GM19023 (cell line): ENCODE data around the gene DGCR8.

ENCODE experiments used
- ATAC-seq: cut with Tn5 transposase; IDR thresholded peaks from one replicate; pipeline ENCODE4 v1.9.1; 2021; ENCODE audit warnings: mild to moderate bottlenecking, moderate library complexity; ENCODE audit not compliant: unreplicated experiment

Gene DGCR8

DNA sequence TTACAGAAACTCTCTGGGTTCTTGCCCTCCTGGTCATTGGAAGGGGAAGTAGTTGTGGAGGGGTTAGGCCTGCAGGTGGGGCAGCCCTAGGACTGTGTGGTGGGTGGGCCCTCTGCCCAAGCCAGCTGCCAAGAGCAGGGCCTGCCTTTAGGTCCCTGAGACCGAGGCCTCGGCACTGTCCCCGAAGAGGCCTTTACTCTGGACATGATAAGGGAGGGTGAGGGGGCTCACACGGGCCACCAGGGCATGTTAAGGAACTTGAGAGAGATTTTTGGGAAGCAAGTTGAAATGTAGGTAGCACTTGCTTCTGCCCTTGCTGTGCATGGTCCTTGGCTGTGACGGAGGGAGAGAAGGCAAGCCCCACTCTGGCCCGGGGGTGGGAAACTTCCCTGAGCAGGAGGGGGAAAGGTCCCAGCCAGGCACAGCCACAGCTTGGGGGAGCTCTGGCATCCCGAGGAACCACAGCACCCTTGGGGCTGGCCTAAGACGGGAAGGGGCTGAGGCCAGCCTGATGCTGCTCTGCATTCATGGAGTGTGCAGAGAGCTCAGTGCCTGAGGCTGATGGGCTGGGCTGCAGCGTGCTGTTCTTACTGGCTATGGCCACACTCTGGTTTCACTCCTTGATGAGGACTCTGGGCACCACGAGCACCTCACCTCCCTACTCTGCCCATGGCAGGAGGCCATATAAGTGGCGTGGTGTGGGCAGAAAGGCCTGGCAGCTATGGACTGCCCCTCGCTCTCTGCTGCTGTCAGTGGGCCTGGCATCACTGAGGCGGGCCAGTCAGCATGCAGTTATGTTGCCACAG lies 28.1 kb downstream of the DGCR8 start:
- no peak for ATAC-seq

DNA sequence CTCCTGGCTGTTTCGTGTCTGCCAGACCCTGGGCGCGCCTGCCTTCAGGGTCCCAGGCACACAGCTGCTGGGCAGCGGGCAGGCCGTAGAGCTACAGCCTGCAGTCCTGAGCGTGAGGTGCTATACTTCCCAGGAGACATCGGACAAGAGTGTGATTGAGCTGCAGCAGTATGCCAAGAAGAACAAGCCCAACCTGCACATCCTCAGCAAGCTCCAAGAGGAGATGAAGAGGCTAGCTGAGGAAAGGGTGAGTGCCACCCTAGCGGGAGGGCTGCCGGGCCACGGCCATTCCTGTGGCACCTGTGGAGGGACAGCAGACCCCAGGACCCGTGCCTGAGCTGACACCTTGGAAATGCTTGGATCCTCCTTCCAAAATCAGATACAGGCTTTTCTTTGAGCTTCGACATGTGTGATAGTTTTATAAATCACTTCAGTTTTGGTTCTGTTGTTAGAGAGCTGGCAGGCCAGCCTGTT lies 28.8 kb downstream of the DGCR8 start:
- ATAC-seq, result no peak

DNA sequence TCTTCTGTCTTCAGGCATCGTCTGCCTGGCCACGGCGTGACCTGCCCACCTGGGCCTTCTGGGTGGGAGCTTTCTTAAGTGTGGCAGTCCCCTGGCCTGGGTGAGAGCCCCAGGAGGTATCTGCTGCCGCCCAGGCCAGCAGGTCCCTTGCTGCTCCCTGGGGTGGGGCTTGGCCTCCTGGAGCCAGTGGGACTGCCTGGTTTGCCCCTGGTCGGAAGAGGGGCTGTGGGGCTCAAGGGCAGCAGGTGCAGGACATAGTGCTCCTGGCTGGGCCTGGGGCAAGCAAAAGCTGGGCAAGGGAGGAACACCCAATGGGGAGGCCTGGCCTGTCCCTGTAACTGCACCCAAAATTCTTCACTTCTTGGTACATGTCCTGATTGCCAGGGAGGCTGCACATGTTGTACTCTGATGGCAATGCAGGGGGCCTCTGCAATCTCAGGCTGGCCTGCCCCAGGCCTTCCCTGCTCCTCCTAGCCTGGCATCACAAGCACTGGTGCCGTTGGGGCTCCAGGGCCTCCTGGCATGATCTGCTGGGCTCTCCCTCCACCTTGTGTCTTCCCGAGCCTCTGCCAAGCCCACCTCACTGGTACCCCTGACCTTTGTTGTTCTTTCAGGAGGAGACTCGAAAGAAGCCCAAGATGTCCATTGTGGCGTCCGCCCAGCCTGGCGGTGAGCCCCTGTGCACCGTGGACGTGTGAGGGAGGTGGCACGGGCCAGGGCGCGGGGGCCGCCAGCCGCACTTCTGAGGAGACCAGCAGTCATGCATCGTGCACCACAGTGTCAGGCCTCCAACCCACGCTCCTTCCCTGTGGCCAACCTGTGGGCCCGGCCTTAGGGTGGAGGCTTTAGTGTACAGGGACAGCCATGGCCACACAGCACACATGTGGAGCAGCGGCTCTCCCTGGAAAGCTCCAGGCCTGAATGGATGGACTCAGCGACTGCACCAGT lies 29.6 kb downstream of the DGCR8 start:
- ATAC-seq, result no peak

DNA sequence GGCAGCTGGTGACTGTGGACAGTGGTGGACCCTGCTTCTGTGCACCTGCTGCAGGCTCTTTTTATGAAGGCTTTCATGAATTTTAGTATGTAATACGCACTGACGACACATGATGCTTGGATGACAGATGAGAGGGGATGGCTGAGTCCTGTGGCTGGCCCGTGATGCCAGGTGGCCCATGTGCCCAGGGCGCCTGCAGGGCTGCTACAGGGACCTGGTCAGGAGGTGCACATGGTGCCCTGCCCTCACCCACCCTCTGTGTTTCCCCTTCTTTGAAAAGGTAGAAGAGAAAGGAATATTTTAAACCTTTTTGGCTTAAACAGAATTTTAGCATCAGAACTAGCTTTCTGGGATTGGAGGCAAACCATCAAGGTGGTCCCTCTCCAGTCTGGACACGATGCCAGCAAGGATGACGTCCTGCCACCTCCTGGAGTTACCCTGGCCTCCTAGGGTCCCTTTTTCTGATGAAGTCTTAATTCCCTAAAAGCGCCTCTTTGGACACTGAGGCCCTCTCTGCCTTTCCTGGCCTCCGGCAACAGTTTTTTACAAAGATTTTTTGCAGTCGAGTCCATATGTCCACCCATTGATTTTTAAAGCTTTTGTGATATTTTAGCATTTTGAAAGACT lies 30.4 kb downstream of the DGCR8 start:
- no peak for ATAC-seq

DNA sequence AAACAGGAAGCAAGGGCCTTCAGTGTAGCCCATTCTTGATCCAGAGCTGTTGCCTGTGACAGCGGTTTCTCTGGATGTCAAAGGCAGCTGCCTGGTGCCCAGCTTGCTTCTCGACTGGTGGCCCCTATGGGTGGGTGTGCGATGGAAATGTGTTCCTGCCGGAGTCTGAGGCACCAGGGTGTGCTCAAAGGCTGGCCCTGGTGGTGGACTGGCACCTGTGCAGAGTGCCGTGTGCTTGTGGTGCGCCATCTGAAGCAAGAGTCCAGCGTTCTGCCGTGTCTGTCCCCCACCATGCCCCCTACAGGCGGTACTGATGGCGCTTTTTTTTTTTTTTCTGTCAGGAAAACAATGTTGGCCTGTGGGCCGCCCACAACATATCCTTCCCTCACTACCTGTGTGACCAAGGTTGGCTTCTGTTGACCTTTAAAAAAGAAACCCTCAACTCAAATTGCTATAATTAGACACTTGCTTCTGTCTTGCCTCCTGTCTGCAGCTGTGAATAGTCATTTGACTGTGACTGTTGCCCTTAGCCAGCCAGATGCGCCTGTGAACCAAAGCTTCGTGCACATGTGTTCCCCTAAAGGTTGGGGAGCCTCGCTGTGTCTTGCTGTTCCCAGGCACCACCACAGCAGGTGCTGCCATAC lies 31.1 kb downstream of the DGCR8 start:
- ATAC-seq, result no peak

DNA sequence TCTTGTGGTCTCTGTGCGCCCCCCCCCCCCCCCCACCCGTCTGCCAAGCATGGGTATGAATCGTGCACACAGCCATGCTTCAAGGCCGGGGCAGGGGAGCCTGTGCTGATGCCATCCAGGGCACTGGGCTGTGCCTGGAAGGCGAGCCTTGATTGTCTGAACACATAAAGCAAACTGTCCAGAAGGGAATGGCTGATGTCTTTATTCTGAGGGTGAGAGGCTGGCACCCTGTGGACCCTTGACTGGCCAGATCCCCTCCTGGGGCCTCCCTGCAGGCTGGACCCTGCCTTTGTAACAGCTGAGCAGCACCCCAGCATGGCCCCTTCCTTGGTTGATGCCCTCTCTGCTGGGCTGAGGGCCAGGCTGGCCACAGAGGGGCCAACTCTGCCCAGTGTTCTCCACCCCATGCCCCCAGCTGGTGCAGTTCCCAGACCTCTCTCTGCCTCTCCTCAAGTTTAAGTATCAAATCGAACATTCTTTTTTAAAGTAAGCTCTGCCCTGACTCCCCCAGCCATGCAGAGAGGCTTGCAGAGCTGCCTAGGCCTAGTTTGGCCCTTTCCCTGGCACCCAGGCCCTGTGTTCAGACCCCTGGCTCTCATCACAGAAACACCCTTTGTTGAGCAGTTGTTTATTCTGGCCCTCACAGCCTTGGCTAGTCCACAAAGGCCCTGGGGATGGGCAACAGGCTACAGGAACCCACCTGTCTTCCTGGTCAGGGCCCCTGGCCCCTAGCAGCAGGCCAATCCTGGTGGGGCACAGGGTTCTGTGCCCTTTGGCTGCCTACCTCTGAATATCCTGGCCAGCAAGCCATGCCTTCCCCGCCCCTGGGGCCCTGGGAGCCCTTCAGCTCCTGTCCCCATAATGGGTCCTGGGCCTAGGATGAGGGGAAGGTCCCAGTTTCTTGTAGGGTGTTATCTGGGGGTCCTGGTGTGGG lies 31.9 kb downstream of the DGCR8 start:
- ATAC-seq, result no peak

DNA sequence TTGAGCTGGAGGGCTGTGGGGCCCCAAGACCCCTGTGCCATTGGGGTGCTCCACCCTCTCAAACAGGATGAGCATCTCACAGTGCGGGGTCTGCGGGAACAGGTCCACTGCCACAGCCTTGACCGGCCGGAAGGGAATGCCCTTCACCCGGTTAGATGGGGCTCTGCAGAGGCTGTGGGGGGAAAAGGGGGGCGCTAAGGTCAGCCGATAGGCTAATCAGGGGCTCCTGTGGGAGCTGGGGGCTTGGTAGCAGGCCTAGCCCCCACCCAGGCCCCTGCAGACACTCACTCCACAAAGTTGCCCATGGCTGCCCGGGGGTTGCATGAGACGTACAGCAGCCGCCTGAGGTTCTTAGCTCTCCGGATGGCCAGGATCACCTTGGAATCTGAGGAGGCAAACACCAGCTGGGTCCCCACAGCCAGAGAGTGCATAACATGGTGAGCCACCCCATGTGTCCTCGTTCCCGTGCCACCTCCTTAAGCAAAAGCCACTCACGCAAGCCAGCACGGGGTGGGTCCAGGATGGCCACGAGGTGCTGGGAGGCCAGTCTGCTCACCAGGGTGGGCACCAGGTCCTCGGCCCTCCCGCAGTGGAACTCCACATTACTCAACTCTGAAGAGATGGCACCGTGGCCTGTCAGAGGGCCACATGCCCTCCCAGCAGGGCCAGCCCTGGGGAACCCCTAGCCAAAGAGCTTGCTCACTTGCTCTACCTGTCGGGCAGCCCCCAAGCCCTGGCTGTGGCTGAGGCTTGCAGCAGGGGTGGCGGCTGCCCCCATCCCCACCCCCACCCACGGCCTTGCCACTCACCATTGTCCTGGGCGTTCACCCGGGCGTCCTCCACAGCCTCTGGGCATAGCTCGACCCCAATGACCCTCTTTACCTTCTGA lies 32.8 kb downstream of the DGCR8 start:
- no peak for ATAC-seq

DNA sequence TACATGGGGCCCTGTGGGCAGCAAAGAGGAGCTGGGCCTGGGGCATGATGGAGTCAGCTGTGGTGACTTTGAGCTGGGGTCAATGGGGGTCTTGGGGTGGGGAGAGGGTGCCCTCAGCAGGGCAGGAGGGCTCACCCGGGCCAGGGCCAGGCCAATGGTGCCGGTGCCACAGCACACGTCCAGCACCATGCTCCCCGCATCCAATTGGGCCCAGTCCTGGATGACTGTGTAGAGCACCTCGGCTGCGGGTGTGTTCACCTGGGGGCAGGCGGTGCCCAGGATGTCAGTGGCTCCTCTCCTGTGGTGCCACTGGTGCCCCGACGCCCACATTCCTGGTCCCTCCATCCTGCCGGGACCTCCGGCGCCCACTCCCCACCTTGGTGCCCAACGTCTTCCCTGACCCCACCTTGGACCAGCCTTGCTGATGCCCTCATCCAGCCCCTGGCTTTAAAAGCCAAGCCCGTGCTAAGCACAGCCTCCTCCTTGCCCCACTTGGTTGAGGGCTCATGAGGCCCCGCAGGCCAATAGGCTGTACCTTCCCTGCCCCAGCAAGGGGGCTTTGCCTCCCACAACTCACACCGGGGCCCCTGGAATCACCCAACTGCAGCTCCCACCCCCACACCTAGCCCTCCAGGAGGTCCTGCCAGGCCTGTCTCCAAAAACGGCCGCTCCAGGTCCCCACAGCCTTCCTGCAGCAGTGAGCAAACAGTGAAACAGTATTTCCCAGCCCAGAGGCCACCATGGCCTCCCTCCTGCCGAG lies 33.7 kb downstream of the DGCR8 start:
- no peak for ATAC-seq

DNA sequence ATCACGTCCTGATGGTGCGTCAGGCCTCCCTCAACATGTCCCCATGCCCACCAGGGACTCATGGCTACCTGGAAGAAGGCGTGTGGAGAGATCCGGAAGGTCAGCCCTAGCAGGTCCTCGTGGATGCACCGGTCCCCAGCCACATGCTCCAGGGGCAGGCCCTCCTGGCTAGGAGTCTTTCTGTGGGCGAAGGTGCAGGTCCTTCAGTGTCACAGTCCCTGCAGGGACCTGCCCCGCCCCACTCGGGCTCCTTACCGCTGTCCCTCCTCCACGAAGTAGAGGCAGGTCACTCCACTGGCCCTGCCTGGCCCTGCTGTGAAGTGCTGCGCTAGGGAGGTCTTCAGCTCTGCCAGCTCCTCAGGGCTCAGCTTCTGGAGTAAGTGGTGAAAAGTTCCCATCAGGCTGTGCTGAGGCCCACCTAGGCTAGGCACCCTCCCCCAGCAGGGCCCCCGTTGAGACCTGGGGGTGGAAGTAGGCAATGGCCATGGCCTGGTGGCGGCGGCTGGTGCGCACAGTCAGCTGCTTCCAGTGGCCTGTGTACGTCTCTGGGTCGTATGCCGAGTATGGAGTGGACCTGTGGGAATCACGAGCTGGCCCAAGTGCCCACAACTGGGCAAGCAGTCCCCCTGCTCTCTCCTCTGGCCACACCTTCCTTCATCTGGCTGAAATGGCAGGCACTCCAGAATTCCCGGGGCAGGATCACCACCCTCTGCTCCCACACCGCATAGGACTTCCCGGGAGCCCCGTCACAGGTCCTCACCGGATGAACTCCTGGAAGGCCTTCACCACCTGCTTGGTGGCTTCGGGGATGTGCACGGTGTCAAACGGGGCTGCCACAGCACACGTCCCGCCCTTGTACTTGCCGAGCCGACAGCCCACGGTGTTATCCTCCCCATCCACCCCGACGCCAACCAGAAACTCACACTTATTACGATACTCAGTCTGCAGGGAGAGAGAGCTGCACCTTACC lies 34.8 kb downstream of the DGCR8 start:
- ATAC-seq, result no peak

DNA sequence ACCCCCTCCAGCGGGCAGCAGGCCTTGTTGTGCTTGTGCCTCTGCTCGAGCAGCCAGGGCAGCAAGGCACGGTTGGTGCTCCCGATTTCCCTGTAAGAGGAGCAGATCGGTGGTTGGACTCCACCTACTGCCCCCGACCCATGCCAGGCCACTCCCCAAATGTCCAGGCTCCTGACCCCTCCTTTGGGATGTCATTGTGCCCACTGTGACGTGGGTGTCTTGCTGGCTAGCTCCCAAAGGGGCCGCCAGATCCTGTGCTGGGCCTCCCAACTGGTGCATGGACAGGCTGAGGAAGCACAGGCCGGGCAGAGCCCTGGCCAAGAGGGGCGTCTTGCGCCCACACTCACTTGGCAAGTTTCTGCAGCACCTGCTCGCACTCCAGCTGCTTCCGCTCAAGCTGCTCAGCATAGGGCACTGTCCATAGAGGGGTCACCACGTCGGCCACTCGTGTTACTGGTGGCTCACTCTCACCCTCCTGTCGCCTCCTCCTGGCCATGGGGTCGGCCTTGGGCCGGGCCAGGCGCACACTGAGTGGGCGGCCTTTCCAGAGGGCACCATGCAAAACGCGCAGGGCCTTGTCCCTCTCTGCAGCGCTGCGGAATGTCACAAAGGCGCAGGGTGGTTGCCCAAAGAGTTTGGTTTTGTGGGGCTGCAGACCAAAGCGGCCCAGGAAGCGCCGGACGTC lies 35.8 kb downstream of the DGCR8 start, which contains the start of gene RANBP1:
RANBP1 (plus strand) TSS at position 414 of the 685 bp plus-strand sequence; CDS start at position 495, 81 bp downstream.
- no peak for ATAC-seq

DNA sequence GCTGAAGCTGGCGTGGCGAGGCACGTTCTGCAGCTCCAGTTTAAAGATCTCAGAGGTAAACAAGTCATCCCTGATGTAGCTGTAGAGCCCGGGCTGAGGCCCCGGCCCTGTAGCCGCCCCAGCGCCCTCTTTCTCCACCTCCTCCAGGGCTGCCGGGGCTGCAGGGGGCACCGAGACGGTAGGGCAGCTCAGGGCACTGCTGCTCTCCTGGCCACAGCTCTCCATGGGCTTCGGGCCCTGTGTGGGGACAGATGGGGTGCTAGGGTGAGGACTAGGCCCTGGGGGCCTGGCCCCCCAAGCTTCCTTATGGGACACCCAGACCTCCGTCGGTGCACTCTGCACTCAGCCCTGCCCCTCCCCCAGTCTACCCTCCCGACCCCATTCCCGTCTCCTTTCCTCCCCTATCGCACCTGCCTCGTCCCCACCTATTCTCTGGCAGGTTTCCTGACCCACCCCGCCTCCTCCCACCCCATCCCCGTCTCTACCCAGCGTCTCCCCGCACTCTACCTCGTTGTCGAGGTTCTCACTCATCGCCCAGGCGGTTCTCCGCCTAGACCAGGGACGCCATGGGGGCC lies 36.4 kb downstream of the DGCR8 start:
- no peak for ATAC-seq

DNA sequence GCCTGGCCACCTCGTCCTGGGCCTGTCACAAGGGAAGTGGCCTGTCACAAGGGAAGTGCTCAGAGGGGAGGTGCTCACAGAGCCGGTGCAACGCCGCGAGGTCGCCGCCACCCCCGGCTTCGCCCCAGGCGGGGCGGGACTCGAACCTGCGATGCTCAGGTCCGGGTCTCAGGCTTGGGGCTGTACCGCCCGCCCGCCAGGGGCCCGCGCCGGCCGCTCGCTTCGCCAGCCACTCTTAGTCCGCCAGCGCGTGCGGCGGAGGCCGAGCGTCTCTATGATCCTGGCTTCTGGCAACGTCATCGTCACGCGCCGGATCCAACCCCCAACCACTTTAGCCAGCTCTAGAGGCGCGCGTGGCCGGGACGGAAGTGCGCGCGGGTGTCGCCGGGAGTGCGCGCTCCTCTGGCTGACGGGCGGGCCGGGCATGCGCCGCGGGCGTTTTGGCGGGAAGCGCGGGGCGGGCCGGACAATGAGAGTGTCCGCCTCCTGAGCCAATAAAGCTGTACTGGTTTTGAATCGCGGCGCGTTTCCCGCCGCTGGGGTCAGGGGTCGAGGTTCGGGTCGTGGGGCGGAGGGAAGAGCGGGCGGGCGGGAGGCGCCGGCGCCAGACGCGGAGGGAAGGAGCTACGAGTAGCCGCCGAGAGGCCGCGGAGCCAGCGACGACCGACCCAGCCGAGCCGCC lies 37.1 kb downstream of the DGCR8 start, which contains the start of gene TRMT2A:
TRMT2A (minus strand) TSS at position 276 of the 682 bp plus-strand sequence. CDS start 320 bp downstream, outside the sequence.
- ATAC-seq, result peak; percentile 76

DNA sequence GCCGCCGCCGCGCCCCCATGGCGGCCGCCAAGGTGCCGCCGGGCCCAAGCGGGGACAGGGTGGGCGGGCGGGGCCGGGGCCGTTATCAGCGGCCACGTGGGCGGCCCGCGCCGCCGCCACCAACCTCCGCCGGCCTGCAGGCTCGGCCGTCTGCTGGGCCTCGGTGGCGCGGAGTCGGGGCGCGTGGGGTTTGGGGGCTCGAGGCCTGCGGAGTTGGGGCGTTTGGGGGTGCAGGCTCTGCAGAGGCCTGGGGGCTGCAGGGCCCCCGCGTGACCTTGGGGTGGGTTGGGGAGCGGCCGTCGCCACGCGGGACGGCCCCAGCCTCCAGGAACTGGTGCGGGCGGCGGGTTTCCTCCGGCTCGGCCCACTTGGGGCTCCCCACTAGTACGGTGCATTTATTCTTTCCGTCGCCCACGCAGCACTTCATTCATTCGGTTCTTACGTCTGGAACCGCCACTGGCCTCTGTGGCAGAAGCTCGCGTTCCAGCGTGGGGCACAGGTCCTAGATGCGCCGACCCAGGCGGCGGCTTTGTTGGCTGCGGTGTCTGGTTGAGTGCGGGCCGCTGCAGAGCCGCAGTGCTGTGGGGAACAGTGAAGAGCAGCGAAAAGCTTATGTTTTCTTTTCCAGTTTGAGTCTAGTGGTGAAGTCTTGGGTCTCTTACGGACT lies 37.7 kb downstream of the DGCR8 start:
- ATAC-seq, result peak; percentile 18

DNA sequence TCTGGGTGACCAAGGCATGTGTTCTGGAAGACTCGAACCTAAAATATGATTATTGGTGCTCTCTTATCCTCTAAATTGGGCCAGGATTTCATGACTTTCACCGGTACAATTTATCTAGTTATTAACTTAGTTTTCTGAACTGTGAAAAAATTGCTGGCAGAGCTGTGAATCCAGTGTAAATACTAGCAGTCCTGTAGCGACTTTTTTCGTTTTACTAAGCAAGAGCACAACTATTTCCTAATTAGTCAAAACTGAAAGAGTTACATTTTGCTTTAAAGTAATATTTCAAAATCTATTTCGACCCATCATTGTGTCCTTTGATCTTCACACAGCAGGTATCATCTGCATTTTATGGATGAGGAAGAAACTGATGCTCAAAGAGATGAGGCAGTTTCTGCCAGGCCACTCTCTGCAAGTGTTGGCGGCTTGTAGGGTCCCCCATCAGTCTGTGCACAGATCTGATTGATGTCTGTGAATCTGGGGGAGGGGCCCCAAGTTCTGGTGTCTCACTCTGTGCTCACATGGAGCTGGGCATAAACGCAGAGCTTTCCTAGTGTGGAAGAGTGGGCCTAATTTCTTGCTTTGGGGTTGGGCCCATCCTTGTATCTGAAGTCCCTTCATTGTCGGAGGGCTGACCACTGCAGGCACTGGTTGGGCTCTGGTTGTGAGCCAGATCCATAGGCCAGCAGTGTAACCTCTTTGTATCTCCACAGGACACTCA lies 38.4 kb downstream of the DGCR8 start:
- no peak for ATAC-seq
